Measurements from ENCODE around the gene LGR4.

DNA sequence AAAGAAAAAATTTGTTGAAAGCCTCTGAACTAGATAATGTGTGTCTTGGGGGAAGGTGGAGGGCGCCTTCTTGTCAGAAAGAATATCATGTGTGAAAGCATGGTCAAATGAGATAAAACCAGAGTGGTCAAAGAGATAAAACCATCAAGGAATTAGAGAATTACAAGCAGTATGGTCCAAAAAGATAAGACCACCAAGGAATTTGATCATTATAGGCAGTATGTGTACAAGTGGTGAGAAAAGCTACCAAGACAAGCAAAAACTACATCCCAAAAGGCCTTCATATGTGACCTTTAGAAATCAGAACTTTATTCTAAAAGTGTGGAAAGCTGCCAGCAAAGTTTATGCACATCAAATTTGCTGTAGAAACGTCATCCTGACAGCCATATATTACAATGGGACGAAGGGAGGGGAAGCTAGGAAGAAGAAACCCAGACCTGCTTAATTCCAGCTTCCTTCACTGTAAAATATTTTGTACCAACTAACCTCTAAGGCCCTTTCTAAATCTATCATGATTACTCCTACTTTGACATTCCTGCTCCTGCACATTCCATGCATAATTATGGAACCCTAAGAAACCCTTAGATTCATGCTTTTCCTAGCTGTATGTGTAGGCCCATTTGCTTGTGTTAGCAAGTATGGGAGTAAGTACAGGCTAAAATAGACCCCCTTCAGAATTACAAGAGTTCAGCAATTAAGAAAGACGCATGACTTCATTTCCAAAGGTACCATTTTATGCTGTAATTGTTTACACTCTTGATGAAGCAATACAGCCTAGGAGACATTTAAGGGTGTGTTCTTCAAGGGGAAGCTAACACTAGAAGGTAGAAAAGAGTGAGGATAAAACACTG, 51.6 kb downstream of the LGR4 start:
- TF ChIP-seq, protein P1, sequence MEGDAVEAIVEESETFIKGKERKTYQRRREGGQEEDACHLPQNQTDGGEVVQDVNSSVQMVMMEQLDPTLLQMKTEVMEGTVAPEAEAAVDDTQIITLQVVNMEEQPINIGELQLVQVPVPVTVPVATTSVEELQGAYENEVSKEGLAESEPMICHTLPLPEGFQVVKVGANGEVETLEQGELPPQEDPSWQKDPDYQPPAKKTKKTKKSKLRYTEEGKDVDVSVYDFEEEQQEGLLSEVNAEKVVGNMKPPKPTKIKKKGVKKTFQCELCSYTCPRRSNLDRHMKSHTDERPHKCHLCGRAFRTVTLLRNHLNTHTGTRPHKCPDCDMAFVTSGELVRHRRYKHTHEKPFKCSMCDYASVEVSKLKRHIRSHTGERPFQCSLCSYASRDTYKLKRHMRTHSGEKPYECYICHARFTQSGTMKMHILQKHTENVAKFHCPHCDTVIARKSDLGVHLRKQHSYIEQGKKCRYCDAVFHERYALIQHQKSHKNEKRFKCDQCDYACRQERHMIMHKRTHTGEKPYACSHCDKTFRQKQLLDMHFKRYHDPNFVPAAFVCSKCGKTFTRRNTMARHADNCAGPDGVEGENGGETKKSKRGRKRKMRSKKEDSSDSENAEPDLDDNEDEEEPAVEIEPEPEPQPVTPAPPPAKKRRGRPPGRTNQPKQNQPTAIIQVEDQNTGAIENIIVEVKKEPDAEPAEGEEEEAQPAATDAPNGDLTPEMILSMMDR (IDR thresholded peaks at IDR 0.05; ENCODE audit: low read depth, low read length, poor library complexity, severe bottlenecking) = no peak
- TF ChIP-seq EZH2phosphoT487 (IDR thresholded peaks at IDR 0.05; ENCODE audit: borderline replicate concordance, low read length) = no peak

All from DOHH2 (cell line).